Hepatic stellate cell (primary cell): Measurements from ENCODE around the gene DIABLO.
A peak's percentile ranks its signal among the peaks of the same experiment; 100 is the strongest.
"Not testable (repeated sequence)": the region's sequence is repeated elsewhere in the genome, so short reads cannot be mapped to it uniquely, and the experiment has no call there.

Source experiments
- DNase-seq: peaks from one replicate; pipeline ENCODE4 v3.0.0; 2011; ENCODE audit warnings: low spot score

The DIABLO gene

GRCh38 chr12:122225683-122226365 lies at the start of gene DIABLO:
Gene DIABLO (minus strand): TSS chr12:122226052. CDS start chr12:122226014, 38 bp downstream.
- peak; percentile 98 for DNase-seq

- no peak for DNase-seq
Measured at GRCh38 chr12:122275459-122275858, 49.6 kb upstream of the DIABLO start.

DNA sequence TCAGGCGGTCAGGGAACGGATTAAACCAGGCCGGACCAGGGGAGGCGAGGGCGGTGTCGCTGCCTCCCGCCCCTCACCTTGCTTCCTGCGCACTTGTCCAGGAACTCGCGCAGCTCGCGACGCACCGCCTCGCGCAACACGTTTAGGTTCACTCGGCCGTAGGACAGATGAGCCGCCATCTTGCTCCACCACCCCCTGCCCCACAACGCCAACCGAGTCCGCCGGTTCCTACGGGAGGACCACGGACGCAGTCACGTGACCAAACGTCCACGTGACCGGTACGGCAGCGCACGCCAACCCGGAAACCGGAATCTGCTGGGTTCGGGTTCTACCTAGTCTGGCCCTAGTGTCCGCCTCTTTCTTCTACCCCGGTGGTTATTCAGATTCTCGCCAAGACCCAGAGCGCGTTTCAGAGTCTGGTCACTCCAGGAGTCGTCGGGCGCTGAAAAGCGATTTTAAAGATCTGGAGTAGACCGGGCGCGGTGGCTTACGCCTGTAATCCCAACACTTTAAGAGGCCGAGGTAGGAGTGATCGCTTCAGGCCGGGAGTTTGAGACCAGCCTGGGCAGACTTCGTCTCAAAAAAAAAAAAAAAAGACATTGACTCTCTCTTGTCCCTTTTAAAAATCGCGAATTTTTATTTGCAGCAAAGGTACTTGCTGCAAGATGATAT lies 40.5 kb upstream of the DIABLO start, which contains the start of gene VPS33A:
Gene VPS33A, minus strand, starts transcription at position 265 of the 672 bp plus-strand sequence. Its CDS starts 86 bp downstream, at position 179.
- peak; percentile 98 for DNase-seq

- peak; percentile 31 for DNase-seq
Measured at GRCh38 chr12:122265886-122266229, 40.0 kb upstream of the DIABLO start.

DNA sequence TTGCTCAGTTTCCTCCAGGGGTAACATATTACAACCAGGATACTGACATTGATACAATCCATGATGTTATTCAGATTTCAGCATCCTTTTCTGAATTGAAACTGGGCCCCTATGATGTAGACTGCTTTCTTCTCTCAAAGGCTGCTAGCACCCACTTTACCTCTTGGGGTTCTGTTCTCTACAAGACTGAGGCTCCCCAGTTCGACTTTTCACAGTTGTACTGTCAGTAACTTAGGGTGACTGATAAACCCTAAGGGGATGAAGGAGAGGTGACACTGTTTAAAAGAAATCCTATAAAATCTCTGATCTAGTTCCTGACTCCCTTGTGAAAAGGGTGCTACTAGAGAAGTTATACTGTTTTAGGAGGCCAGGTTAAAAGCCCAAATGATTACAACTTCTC lies 39.6 kb upstream of the DIABLO start:
- no peak for DNase-seq

GRCh38 chr12:122260735-122261134 lies 34.9 kb upstream of the DIABLO start:
- DNase-seq, result not testable (repeated sequence)

DNA sequence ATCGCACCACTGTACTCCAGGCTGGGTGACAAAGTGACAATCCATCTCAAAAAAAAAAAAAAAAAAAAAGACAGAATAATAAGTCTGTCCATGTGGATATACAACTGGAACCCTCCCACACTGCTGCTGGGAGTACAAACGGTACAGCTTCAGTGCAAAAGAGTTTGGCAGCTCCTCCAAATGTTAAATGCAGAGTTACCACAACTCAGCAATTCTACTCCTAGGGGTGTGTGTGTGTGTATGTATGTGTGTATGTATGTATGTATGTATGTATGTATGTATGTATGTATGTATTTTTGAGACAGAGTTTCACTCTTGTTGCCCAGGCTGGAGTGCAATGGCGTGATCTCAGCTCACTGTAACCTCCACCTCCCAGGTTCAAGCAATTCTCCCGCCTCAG lies 33.1 kb upstream of the DIABLO start:
- not testable (repeated sequence) for DNase-seq

- not testable (repeated sequence) for DNase-seq
Measured at GRCh38 chr12:122258462-122258861, 32.6 kb upstream of the DIABLO start.

DNA sequence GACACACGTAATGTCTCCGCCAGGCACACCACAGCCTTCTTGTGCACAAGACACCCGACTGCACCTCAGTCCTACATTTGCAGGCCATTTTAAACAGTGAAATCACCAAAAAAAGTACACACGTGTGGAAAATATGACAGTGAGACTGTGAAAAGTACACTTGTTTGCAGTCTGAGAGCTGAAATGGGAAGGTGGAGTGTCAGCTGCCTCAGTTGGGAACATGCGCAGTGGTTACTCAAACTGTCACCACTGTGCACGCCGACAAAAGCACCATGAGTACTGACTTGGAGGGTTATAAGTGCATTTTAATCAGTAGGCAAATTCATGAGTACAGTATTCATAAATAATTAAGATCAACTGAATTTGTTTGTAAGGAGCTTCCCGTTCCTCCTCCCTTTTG lies 24.7 kb upstream of the DIABLO start:
- no peak for DNase-seq

GRCh38 chr12:122250047-122250446 lies 24.2 kb upstream of the DIABLO start:
- DNase-seq, result no peak

DNA sequence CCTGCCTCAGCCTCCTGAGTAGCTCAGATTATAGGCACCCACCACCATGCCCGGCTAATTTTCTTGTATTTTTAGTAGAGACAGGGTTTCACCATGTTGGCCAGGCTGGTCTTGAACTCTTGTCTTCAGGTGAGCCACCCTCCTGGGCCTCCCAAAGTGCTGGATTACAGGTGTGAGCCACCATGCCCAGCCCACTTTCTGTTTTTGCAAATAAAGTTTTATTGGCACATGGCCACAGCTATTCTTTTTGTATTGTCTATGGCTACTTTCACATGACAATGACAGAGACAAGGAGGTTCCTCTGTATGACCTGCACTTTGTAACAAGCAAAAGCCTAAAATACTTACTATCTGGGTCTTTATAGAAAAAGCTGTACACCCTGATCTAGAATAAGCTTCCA lies 19.7 kb upstream of the DIABLO start:
- no peak for DNase-seq

- no peak for DNase-seq
Measured at GRCh38 chr12:122244565-122245371, 18.9 kb upstream of the DIABLO start.

GRCh38 chr12:122243965-122244364 lies 18.1 kb upstream of the DIABLO start:
- DNase-seq, result no peak

GRCh38 chr12:122238861-122239260 lies 13.0 kb upstream of the DIABLO start:
- DNase-seq, result no peak

DNA sequence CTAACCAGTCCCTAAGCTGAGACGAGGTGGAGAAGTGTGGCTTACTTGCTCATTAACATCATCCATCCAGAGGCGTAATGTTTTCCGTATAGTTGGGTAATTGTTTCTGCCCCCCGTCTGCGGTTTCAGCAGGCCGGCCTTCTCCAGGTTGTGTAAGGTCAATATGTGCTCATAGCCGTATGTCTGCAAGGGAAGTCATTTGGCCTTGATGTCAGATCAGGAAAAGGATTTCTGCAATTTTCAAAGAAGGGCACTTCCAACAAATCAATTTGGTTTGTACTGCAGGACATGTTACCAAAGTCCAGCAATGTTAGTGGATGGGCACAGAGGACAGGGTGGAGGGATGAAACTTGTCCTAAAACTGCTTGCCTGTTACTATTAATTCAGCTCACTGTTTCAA lies 9.9 kb upstream of the DIABLO start:
- DNase-seq, result no peak

GRCh38 chr12:122232691-122233090 lies 6.8 kb upstream of the DIABLO start:
- DNase-seq, result no peak

- no peak for DNase-seq
Measured at GRCh38 chr12:122230798-122231197, 4.9 kb upstream of the DIABLO start.

DNA sequence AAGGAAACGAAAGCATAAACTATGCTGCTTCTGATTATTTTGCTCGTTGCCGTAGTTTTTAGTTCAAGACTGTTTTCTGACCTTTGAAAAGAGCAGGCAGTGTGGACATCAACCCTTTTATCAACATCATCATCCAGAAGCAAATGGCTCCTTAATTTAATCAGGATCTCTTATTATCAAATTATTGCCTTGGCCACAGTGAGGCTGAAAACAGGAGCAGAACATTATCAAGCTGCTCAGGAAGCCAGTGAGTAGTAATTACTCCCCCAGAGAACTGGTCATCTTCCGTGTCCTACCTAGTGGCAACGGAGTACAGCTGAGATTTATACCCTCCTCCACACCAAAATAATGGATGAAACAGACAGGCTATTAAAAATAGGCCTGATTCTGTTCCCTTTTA lies 2.2 kb upstream of the DIABLO start:
- DNase-seq, result no peak

- no peak for DNase-seq
Measured at GRCh38 chr12:122227341-122227740, 1.5 kb upstream of the DIABLO start.

GRCh38 chr12:122226366-122227125 lies 694 bp upstream of the DIABLO start:
- DNase-seq, result no peak

GRCh38 chr12:122216445-122216844 lies 9.4 kb downstream of the DIABLO start:
- DNase-seq, result no peak

DNA sequence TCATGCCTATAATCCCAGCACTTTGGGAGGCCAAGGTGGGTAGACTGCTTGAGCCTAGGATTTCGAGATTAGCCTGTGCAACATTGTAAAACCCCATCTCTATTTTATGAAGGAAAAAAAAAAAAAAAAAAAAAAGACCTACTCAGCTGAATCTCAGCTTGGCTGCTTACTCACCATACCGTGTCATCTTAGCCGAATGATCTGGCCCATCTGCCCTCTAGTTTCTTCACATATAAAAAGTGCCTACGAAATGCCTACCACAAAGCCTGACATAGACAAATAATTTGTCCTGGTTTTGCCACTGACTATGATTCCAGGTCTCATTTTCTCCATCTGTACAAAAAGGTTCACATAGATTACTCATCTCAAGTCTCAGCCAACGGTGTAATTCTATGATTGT lies 10.1 kb downstream of the DIABLO start:
- DNase-seq, result no peak
